ENCODE results near the gene EPS15.

DNA sequence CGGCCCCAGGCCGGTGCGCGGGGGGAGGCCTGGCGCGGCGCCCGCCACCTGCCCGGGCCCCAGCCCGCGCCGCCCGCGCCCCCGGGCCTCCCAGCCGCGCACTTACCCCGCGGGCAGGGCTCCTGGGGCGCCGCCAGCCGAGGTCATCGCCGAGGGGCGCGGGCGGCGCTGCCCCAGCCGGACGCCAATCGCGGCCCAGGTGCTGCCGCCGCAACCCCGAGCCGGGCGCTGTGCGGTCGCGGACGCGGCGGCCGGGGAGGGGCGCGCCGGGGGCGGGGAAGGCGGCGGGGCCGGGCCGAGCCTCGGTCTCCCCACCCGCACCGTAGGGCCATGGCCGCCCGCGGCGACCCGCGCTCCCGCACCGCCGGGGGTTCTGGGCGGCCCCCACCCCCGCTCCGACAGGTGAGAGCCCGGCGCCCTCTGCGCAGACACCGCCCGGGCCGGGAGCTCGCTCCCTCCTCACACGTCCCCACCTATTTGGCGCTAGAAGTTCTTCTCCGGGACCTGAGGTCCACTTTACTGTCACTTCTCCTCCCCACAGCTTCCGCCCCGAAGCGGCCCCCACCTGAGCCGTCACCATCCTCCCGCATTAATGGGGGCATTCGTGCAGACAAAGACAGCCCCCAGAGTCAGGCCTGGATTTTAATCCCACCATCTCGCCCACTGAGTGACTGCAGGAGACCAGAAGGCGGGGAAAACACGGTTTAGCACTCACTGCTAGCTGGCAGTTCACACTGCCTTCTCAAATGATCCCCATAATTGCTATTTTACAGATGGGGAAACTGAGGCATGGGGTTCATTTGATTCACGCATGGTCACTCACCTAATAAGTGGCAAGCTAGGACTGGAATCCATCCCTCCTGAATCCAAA lies 188.5 kb downstream of the EPS15 start, which contains the start of gene TTC39A:
- TF ChIP-seq, protein P1, sequence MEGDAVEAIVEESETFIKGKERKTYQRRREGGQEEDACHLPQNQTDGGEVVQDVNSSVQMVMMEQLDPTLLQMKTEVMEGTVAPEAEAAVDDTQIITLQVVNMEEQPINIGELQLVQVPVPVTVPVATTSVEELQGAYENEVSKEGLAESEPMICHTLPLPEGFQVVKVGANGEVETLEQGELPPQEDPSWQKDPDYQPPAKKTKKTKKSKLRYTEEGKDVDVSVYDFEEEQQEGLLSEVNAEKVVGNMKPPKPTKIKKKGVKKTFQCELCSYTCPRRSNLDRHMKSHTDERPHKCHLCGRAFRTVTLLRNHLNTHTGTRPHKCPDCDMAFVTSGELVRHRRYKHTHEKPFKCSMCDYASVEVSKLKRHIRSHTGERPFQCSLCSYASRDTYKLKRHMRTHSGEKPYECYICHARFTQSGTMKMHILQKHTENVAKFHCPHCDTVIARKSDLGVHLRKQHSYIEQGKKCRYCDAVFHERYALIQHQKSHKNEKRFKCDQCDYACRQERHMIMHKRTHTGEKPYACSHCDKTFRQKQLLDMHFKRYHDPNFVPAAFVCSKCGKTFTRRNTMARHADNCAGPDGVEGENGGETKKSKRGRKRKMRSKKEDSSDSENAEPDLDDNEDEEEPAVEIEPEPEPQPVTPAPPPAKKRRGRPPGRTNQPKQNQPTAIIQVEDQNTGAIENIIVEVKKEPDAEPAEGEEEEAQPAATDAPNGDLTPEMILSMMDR (IDR thresholded peaks at IDR 0.05), result no peak
- TF ChIP-seq REST (IDR thresholded peaks at IDR 0.05; ENCODE audit: insufficient read depth in 1 of 2, low read depth in 2 of 2, low read length in 1 of 2), result no peak
- no peak for TF ChIP-seq POLR2AphosphoS5 (IDR thresholded peaks at IDR 0.05; ENCODE audit: low read depth, low read length)

Data from Panc1 (cell line).